ENCODE measurements around the gene PPM1H. TPM values are rescaled to one million over a fixed set of nuclear protein-coding genes. Genes with fewer than 3 reads are reported as not detected.
A peak's percentile ranks its signal among the peaks of the same experiment; 100 is the strongest.

PPM1H gene
- total and polyA plus RNA-seq, 2 of the 8 experiments (the other 6 are each of a cell fraction or from before 2014, with no cell fraction given), result 16.4 to 36.1 TPM

DNA sequence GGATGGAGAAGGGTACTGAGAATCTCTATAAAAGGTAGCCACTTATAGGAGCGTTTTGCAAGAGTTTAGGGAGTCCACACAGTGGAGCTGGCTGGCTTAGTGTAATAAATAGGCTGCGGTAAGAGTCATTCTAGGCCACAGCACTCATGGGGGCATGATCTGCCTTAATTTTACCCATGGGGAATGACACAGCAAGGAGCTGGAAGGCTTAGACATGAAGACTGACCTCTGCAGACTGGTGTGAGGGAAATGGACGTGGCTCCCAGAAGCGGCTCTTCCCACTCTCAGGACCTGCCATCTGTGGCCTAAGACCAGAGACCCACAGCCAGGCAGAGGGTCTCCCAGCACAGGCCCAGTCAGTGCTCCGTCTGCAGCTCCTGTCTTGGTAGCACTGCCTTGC lies 173.3 kb downstream of the PPM1H start:
- no peak overlapping the region for H3K56ac ChIP-seq (replicated peaks; ENCODE audit: insufficient read length, low read depth, low read length)
- 0 out of 2 replicates have a peak overlapping the region, but pooled peaks have one; percentile 13 for H2BK20ac ChIP-seq (ENCODE audit: low read length)
- ChIA-PET POLR2A (ENCODE audit: partially characterized antibody) (interaction anchor here (0.6 kb wide), 1 partner anchor 182 kb away, joined by 3 read pairs; no protein-coding TSS in a partner anchor), CTCF (ENCODE audit: partially characterized antibody) (interaction anchor here (0.6 to 1.8 kb wide), 4 partner anchors 13 to 132 kb away, joined by 3 to 5 read pairs (median 4); no protein-coding TSS in a partner anchor)
- no peaks in the 10 kb centered on the region for H3K27me3 ChIP-seq (replicated peaks in 1 of 4; ENCODE audit: control insufficient read depth in 3 of 4, extremely low read depth in 1 of 4, insufficient read depth in 3 of 4, low read length in 3 of 4)
- H2BK15ac ChIP-seq (ENCODE audit: low read length), result no peak overlapping the region
- FAIRE-seq, result no peak
- no peaks in the 10 kb centered on the region for H4K20me1 ChIP-seq (replicated peaks in 1 of 2; ENCODE audit: control insufficient read depth in 1 of 2, insufficient read depth in 2 of 2, low read length in 2 of 2)
- H3K27ac ChIP-seq (ENCODE audit: low read depth, low read length), result no peak overlapping the region
- H3K36me3 ChIP-seq (ENCODE audit: control insufficient read depth in 2 of 4, insufficient read depth in 4 of 4, low read length in 3 of 4), result peaks cover 0 to 5% (median 0%) of the 10 kb centered on the region in 4 experiments; a peak in 3 of 8 replicates
- no peaks in the 10 kb centered on the region for H3K79me2 ChIP-seq (ENCODE audit: control insufficient read depth in 1 of 2, insufficient read depth in 2 of 2, low read length in 2 of 2)
- H3K4ac ChIP-seq (replicated peaks; ENCODE audit: insufficient read length, low read depth, low read length), result no peak overlapping the region
- no peak overlapping the region for H3K14ac ChIP-seq (ENCODE audit: insufficient read length)
- no peak overlapping the region for H4K91ac ChIP-seq (replicated peaks; ENCODE audit: insufficient read length, low read length)
- H2BK120ac ChIP-seq (replicated peaks; ENCODE audit: low read depth, low read length), result no peak overlapping the region
- no peak overlapping the region for H3K4me2 ChIP-seq (ENCODE audit: insufficient read depth in 1 of 2, low read depth in 2 of 2, low read length in 2 of 2)
- no peak overlapping the region for H2BK5ac ChIP-seq (ENCODE audit: low read depth, low read length)
- no peak overlapping the region for H2BK12ac ChIP-seq (ENCODE audit: low read depth, low read length)
- DNase-seq (ENCODE audit: low read depth in 1 of 2, low spot score in 2 of 2), result no peak
- no peaks in the 10 kb centered on the region for H3K23me2 ChIP-seq (ENCODE audit: low read depth, low read length)
- TF ChIP-seq, protein P1, sequence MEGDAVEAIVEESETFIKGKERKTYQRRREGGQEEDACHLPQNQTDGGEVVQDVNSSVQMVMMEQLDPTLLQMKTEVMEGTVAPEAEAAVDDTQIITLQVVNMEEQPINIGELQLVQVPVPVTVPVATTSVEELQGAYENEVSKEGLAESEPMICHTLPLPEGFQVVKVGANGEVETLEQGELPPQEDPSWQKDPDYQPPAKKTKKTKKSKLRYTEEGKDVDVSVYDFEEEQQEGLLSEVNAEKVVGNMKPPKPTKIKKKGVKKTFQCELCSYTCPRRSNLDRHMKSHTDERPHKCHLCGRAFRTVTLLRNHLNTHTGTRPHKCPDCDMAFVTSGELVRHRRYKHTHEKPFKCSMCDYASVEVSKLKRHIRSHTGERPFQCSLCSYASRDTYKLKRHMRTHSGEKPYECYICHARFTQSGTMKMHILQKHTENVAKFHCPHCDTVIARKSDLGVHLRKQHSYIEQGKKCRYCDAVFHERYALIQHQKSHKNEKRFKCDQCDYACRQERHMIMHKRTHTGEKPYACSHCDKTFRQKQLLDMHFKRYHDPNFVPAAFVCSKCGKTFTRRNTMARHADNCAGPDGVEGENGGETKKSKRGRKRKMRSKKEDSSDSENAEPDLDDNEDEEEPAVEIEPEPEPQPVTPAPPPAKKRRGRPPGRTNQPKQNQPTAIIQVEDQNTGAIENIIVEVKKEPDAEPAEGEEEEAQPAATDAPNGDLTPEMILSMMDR (IDR thresholded peaks at IDR 0.05; ENCODE audit: control extremely low read depth in 1 of 3, insufficient read depth in 1 of 3, low read depth in 1 of 3, low read length in 3 of 3), result no peak
- no peak for TF ChIP-seq SP2 (IDR thresholded peaks at IDR 0.05; ENCODE audit: low read length)
- no peak for TF ChIP-seq SP4 (IDR thresholded peaks at IDR 0.05; ENCODE audit: low read length)
- H3K4me1 ChIP-seq (replicated peaks in 1 of 4; ENCODE audit: control insufficient read depth in 3 of 4, insufficient read depth in 4 of 4, low read length in 3 of 4), result no peaks in the 10 kb centered on the region
- H4K5ac ChIP-seq (ENCODE audit: insufficient read length, low read depth, low read length), result no peak overlapping the region
- no peak overlapping the region for H3K18ac ChIP-seq (ENCODE audit: extremely low read depth, low read length)
- no peak overlapping the region for H3K4me3 ChIP-seq (ENCODE audit: extremely low read depth in 1 of 4, insufficient read depth in 2 of 4, low read depth in 3 of 4, low read length in 4 of 4)
- H3K9me3 ChIP-seq (ENCODE audit: insufficient read depth in 2 of 2, low read depth in 1 of 2, low read length in 1 of 2), result 0 out of 4 replicates have a peak, but pooled peaks cover 5 to 8% of the 10 kb centered on the region in 2 experiments
- H3K9ac ChIP-seq (replicated peaks in 1 of 4; ENCODE audit: extremely low read depth in 1 of 4, low read depth in 3 of 4, low read length in 3 of 4), result no peak overlapping the region
- no peak overlapping the region for H3K23ac ChIP-seq (ENCODE audit: insufficient read length)
- 93% methylated on average over 5 of the region's 5 CpGs; no CpG with 5 or more reads in 1 of the 2 experiments for WGBS, 2 experiments (ENCODE audit: extremely low coverage in 1 of 2, insufficient coverage in 1 of 2, insufficient read length in 1 of 2, insufficient replicate concordance in 2 of 2, low coverage in 1 of 2, low lambda C conversion rate in 2 of 2, missing lambda C conversion rate in 1 of 2)
- no peak overlapping the region; the same call in 1 of the 2 replicates for H4K8ac ChIP-seq (ENCODE audit: extremely low read depth, insufficient read depth, low read length)
- no peak overlapping the region for H2AK5ac ChIP-seq (ENCODE audit: low read depth, low read length)
- H2AFZ ChIP-seq (ENCODE audit: low read length), result no peak overlapping the region
- H3K79me1 ChIP-seq (ENCODE audit: low read depth, low read length), result no peaks in the 10 kb centered on the region
